Retinal pigment epithelial cell (primary cell): Measurements from ENCODE around the gene GNB1L.

Experiments used
- DNase-seq: peaks from one replicate; pipeline ENCODE4 v3.0.0-alpha.2; 2010; ENCODE audit warnings: low read depth
- H3K4me3 ChIP-seq: 2 replicates; pipeline ENCODE4 v1.5.1; 2011; ENCODE audit warnings: mild to moderate bottlenecking, low read length, control low read depth, moderate library complexity
- CTCF ChIP-seq: conservative IDR thresholded peaks from 2 replicates; pipeline ENCODE4 v1.5.1; 2011; ENCODE audit warnings: low read depth, low read length, control low read depth, inconsistent platforms

GNB1L gene

GRCh38 chr22:19827341-19828034 is 27.2 kb downstream of the GNB1L start:
- DNase-seq = no peak
- no peak overlapping the region for H3K4me3 ChIP-seq
- TF ChIP-seq CTCF = no peak

- TF ChIP-seq CTCF = no peak
- H3K4me3 ChIP-seq = no peak overlapping the region
- DNase-seq = no peak
Measured at GRCh38 chr22:19826619-19826950, 28.1 kb downstream of the GNB1L start.

- H3K4me3 ChIP-seq = no peak overlapping the region
- no peak for DNase-seq
- TF ChIP-seq CTCF = no peak
Measured at GRCh38 chr22:19825904-19826618, 28.6 kb downstream of the GNB1L start.

GRCh38 chr22:19824926-19825339 is 29.7 kb downstream of the GNB1L start:
- no peak for DNase-seq
- H3K4me3 ChIP-seq = no peak overlapping the region
- no peak for TF ChIP-seq CTCF

GRCh38 chr22:19824212-19824925 is 30.3 kb downstream of the GNB1L start:
- TF ChIP-seq CTCF = no peak
- H3K4me3 ChIP-seq = no peak overlapping the region
- DNase-seq = no peak

- no peak for DNase-seq
- no peak for TF ChIP-seq CTCF
- H3K4me3 ChIP-seq = no peak overlapping the region
Measured at GRCh38 chr22:19823902-19824211, 30.8 kb downstream of the GNB1L start.
